Coronary artery (tissue), 2 donors: ENCODE results near the gene C1orf232.

Experiments used
- DNase-seq: peaks from one replicate; pipeline ENCODE4 v3.0.0-alpha.2; 2017; ENCODE audit warnings: low spot score
- H3K27ac ChIP-seq, 2 donors: fragments of 200-600 bp; sonication (generic); one replicate each; pipeline ENCODE4 v1.5.1; 2016 to 2019
- H3K4me3 ChIP-seq: fragments of 200-600 bp; sonication (generic); 2 replicates; pipeline ENCODE4 v1.5.1; 2016; ENCODE audit warnings: mild to moderate bottlenecking, moderate library complexity
- CTCF ChIP-seq: fragments of 200-600 bp; sonication (generic); IDR thresholded peaks from one replicate; pipeline ENCODE4 v1.5.1; 2019; ENCODE audit warnings: antibody characterized with exemption

C1orf232 gene

GRCh38 chr1:26189331-26189730, 20.6 kb upstream of the C1orf232 start:
- DNase-seq = no peak
- TF ChIP-seq CTCF = no peak
- Histone ChIP-seq H3K4me3 (no peak overlapping the region), H3K27ac (no peak overlapping the region)

GRCh38 chr1:26188477-26188876, 19.7 kb upstream of the C1orf232 start:
- DNase-seq = no peak
- Histone ChIP-seq H3K27ac (no peak overlapping the region), H3K4me3 (no peak overlapping the region)
- TF ChIP-seq CTCF = no peak

GRCh38 chr1:26187882-26188281, 19.1 kb upstream of the C1orf232 start:
- Histone ChIP-seq H3K4me3 (no peak overlapping the region), H3K27ac (no peak overlapping the region)
- no peak for DNase-seq
- no peak for TF ChIP-seq CTCF

- Histone ChIP-seq H3K4me3 (no peak overlapping the region), H3K27ac (no peak overlapping the region)
- DNase-seq = no peak
- TF ChIP-seq CTCF = no peak
Observed at GRCh38 chr1:26184883-26185282, 16.1 kb upstream of the C1orf232 start.

- DNase-seq = no peak
- no peak for TF ChIP-seq CTCF
- Histone ChIP-seq H3K27ac (no peak overlapping the region), H3K4me3 (no peak overlapping the region)
Observed at GRCh38 chr1:26184086-26184485, 15.3 kb upstream of the C1orf232 start.

GRCh38 chr1:26182383-26182696, 13.6 kb upstream of the C1orf232 start:
- no peak for TF ChIP-seq CTCF
- no peak for DNase-seq
- no peak overlapping the region for H3K4me3 ChIP-seq
- no peak overlapping the region for H3K27ac ChIP-seq

GRCh38 chr1:26181586-26182382, 13.0 kb upstream of the C1orf232 start:
- Histone ChIP-seq H3K4me3 (no peak overlapping the region), H3K27ac (no peak overlapping the region)
- no peak for TF ChIP-seq CTCF
- DNase-seq = no peak
